ENCODE measurements around the gene TPRA1. TPM values are rescaled to one million over a fixed set of nuclear protein-coding genes. Genes with fewer than 3 reads are reported as not detected.

TPRA1 gene
- polyA plus RNA-seq, 2 of the 4 experiments (the other 2 are of a cell fraction) = 13.5 to 19.5 TPM

DNA sequence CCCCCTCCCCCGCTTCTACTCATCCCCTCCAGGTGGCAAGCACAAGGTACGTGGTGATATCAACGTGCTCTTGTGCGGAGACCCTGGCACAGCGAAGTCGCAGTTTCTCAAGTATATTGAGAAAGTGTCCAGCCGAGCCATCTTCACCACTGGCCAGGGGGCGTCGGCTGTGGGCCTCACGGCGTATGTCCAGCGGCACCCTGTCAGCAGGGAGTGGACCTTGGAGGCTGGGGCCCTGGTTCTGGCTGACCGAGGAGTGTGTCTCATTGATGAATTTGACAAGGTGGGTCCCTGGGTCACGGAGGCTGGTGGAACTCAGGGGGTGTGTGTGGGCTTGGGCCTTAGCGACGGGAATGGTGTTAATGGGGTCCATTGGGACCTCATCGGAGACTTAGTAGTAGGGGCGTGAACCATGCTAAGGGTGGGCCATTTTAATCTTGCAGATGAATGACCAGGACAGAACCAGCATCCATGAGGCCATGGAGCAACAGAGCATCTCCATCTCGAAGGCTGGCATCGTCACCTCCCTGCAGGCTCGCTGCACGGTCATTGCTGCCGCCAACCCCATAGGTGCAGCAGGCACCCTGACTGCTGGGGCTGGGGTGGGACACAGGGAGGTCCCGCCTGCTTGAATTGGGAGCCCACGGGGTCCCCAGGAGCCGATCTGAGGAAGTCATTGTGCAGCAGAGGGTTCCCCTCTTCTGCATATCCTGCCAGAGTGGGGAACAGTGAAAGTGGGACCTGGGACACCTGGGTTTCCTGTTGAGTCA, 26.5 kb upstream of the TPRA1 start:
- CTCF ChIA-PET = no interaction called here
- Histone ChIP-seq H3K27ac (no peak overlapping the region), H3K4me1 (peaks cover 6% of the 10 kb centered on the region; the same call in 1 of the 3 replicates), H3K9me3 (no peaks in the 10 kb centered on the region), H3K4me2 (no peak overlapping the region), H3K4me3 (no peak overlapping the region)
- ATAC-seq (no peak), DNase-seq (ENCODE audit: low read depth in 1 of 2, low spot score in 1 of 2) (no peak), FAIRE-seq (no peak)
- TF ChIP-seq HDAC2 (IDR thresholded peaks at IDR 0.05) (no peak), E2F6 (IDR thresholded peaks at IDR 0.05; ENCODE audit: borderline replicate concordance, low read depth) (no peak), SREBF2 (IDR thresholded peaks at IDR 0.05) (no peak), HEYL (CRISPR knock-in tag; IDR thresholded peaks at IDR 0.05) (no peak), TFCP2L1 (CRISPR knock-in tag; IDR thresholded peaks at IDR 0.05) (no peak), EHF (CRISPR knock-in tag; IDR thresholded peaks at IDR 0.05) (no peak), JUNB (IDR thresholded peaks at IDR 0.05) (no peak), EP300 (IDR thresholded peaks at IDR 0.05) (no peak)
- WGBS (ENCODE audit: missing lambda C conversion rate) = 95% methylated on average over 19 of the region's 26 CpGs
- POLR2A ChIA-PET = no interaction called here

GRCh38 chr3:127615631-127616305, 25.2 kb upstream of the TPRA1 start:
- Histone ChIP-seq H3K4me2 (no peak overlapping the region), H3K4me3 (no peak overlapping the region), H3K9me3 (no peaks in the 10 kb centered on the region), H3K4me1 (peaks cover 6% of the 10 kb centered on the region; the same call in 1 of the 3 replicates), H3K27ac (no peak overlapping the region)
- ChIA-PET POLR2A (no interaction called here), CTCF (no interaction called here)
- TF ChIP-seq SMC3 (IDR thresholded peaks at IDR 0.05) = no peak
- no peak for TF ChIP-seq CHD2 (IDR thresholded peaks at IDR 0.05; ENCODE audit: low read length, partially characterized antibody)
- TF ChIP-seq MAZ (IDR thresholded peaks at IDR 0.05; ENCODE audit: borderline replicate concordance, low read depth, low read length) = no peak
- no peak for TF ChIP-seq POLR2AphosphoS2 (conservative IDR thresholded peaks at IDR 0.05; ENCODE audit: low read length)
- no peak for TF ChIP-seq HEYL (CRISPR knock-in tag; IDR thresholded peaks at IDR 0.05)
- no peak for TF ChIP-seq HOXA7 (CRISPR knock-in tag; IDR thresholded peaks at IDR 0.05)
- TF ChIP-seq JUNB (IDR thresholded peaks at IDR 0.05) = no peak
- no peak for TF ChIP-seq ZSCAN20 (CRISPR knock-in tag; IDR thresholded peaks at IDR 0.05)
- TF ChIP-seq KDM5A (IDR thresholded peaks at IDR 0.05) = no peak
- no peak for TF ChIP-seq BCL3 (IDR thresholded peaks at IDR 0.05)
- TF ChIP-seq, protein P1, sequence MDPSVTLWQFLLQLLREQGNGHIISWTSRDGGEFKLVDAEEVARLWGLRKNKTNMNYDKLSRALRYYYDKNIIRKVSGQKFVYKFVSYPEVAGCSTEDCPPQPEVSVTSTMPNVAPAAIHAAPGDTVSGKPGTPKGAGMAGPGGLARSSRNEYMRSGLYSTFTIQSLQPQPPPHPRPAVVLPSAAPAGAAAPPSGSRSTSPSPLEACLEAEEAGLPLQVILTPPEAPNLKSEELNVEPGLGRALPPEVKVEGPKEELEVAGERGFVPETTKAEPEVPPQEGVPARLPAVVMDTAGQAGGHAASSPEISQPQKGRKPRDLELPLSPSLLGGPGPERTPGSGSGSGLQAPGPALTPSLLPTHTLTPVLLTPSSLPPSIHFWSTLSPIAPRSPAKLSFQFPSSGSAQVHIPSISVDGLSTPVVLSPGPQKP (IDR thresholded peaks at IDR 0.05; ENCODE audit: low read depth, low read length) = no peak
- no peak for TF ChIP-seq ESRRA (IDR thresholded peaks at IDR 0.05; ENCODE audit: borderline replicate concordance, low read length)
- TF ChIP-seq MAFK (IDR thresholded peaks at IDR 0.05; ENCODE audit: partially characterized antibody) = no peak
- no peak for TF ChIP-seq CHD4 (IDR thresholded peaks at IDR 0.05; ENCODE audit: borderline replicate concordance)
- ATAC-seq (no peak), DNase-seq (ENCODE audit: low read depth in 1 of 2, low spot score in 1 of 2) (no peak), FAIRE-seq (no peak)
- 88% methylated on average over 5 of the region's 6 CpGs for WGBS (ENCODE audit: missing lambda C conversion rate)

Data from A549 (cell line).